DMS53 treated with DMSO at 0.1 percent for 48 hours (cell line): ENCODE data around the gene DLL3.

Experiments
- DNase-seq: peaks from one replicate; lab custom pipeline; 2025; ENCODE audit not compliant: unreplicated experiment; lab: John Stamatoyannopoulos, UW

DLL3 gene

DNA sequence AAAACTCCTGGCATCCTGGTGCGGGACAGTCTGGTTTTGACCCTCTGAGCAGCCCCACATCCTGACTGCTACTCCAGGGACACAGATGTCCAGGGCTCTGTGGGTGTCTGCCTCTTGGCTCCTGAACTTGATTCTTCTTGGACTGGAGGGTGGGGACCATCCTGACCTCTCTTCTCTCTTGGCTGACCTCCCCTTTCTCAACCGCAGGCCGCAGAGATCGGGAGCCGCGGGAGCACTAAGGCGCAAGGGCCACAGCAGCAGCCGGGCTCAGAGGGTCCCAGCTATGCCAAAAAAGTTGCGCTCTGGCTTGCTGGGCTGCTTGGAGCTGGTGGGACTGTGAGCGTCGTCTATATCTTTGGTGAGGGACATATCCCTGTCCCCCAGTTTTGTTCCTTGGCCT is 17.1 kb upstream of the DLL3 start:
- no peak for DNase-seq

GRCh38 chr19:39483141-39483540 is 15.6 kb upstream of the DLL3 start:
- DNase-seq, result no peak

GRCh38 chr19:39489756-39490155 is 9.0 kb upstream of the DLL3 start:
- no peak for DNase-seq

GRCh38 chr19:39492225-39492624 is 6.5 kb upstream of the DLL3 start:
- no peak for DNase-seq

DNA sequence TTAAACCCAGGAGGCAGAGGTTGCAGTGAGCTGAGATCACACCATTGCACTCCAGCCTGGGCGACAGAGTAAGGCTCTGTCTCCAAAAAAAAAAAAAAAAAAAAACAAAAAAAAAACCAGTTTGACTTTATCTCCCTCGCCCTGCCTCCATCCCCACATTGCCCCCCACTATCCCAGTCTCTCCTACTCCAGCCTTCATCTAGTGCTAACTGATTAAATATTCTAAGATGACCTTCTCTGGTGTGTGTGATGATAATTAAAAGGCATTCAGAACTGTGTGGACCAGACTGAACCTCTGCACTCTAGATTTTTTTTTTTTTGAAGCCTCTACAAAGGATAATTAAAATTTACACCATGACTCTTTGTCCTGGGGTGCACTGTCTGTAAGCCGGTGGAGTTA is 6.0 kb upstream of the DLL3 start:
- no peak for DNase-seq

GRCh38 chr19:39494661-39495060 is 4.1 kb upstream of the DLL3 start:
- DNase-seq, result no peak

DNA sequence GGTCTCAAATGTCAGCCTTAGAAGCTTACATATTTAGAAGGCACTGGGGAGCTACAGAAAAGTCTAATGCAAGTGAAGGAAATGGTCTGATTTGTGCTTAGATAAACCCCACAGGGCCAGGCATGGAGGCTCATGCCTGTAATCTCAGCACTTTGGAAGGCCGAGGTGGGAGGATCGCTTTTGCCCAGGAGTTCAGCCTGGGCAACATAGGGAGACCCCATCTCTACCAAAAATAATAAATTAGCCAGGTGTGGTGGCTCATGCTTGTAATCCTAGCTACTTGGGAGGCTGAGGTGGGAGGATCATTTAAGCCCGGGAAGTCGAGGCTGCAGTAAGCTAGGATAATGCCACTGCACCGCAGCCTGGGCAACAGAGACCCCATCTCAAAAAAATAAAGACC is 2.7 kb upstream of the DLL3 start:
- DNase-seq, result no peak

DNA sequence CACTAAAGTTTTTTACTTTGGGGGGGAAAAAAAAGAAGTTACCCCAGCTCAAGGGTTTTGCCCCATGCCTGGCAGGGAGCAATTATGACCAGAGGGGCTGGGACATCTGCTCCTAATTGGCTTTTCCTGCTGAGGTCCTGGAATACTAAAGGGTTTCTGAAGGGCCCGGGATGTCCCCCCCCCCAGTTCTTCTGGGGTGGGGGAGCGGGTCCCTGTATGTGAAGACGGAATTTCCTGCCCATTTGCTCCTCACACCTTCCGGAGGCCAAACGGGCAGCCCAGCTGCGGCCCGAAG is 1.1 kb upstream of the DLL3 start:
- no peak for DNase-seq

GRCh38 chr19:39497996-39498797 is 550 bp upstream of the DLL3 start:
- peak; percentile 94 for DNase-seq

DNA sequence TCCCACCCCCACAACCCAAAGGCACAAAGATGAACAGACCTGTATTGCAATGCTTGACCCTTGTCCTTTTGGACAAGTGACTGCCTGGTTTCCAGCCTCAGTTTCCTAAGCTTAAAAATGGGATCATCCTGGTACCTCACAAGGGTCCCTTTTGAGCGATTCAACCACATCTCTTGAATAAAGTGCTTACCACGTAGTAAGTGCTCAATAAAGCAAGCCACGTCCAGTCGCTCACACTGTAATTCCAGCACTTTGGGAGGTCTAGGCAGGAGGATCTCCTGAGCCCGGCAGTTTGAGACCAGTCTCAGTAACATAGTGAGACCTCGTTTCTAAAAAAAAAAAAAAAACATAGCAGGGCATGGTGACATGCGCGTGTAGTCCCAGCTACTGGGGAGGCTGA is 1.2 kb downstream of the DLL3 start:
- DNase-seq, result no peak

GRCh38 chr19:39500543-39500942 is 1.8 kb downstream of the DLL3 start:
- DNase-seq, result no peak

DNA sequence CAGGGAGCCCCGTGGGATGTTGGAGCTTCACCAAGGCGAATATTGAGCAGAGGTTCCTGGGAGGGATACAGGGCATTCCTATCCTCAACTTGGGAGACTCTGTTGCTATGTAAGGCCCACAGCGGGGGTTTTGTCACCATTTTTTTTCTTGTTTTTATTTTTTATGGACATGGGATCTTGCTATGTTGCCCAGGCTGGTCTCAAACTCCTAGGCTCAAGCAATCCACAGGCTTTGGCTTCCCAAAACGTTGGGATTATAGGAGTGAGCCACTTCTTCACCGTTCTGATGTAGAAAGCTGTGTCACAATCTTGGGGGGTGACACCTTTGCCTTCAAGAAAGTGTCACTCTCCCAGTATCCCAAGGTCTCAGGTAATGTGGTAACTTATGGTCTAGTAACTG is 2.6 kb downstream of the DLL3 start:
- no peak for DNase-seq

DNA sequence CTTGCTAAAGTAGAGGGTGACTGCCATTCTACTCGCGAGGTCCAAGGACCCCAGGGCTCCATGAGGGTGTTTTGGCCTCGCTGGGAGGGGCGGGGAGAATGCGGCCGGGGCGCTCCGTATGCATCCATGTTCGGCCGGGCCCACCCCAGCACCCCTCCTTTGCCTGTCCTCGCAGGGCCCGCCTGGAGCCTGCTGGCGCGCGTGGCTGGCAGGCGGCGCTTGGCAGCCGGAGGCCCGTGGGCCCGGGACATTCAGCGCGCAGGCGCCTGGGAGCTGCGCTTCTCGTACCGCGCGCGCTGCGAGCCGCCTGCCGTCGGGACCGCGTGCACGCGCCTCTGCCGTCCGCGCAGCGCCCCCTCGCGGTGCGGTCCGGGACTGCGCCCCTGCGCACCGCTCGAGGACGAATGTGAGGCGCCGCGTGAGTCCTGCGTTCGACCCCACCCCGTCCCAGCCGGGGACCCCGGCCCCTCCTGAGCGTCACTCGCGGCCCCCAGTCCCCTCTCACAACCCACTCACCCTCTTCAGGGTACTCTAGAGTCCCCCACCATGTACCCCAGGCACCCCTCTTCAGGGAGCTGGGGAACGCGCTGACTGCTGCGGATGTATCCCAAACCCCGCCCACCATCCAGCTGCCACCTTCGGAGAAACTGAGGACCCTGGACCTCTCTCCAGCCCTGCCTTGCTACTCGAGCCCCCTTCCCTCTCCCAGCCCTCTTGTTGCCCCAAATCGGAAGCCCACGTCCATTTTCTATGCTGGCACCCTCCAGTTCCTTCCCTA is 4.1 kb downstream of the DLL3 start:
- no peak for DNase-seq

DNA sequence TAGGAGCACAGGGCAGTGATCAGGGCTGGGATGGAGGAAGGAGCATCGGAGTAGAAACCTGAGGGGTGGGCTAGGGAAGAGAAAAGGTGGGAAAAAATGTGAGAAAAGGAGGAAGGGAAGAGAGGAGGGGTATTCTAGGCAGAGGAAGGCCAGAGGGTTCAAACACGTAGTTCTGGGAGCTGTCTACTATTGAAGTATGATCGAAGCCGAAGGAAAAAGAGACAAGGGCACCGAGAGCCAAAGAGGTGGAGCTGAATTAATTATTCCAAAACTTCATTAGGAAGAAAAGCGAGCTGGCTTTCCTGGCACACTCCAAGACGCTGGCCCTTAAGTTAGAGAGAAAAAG is 7.8 kb downstream of the DLL3 start:
- peak; percentile 67 for DNase-seq

GRCh38 chr19:39506944-39507714 is 8.4 kb downstream of the DLL3 start:
- DNase-seq, result peak; percentile 88

DNA sequence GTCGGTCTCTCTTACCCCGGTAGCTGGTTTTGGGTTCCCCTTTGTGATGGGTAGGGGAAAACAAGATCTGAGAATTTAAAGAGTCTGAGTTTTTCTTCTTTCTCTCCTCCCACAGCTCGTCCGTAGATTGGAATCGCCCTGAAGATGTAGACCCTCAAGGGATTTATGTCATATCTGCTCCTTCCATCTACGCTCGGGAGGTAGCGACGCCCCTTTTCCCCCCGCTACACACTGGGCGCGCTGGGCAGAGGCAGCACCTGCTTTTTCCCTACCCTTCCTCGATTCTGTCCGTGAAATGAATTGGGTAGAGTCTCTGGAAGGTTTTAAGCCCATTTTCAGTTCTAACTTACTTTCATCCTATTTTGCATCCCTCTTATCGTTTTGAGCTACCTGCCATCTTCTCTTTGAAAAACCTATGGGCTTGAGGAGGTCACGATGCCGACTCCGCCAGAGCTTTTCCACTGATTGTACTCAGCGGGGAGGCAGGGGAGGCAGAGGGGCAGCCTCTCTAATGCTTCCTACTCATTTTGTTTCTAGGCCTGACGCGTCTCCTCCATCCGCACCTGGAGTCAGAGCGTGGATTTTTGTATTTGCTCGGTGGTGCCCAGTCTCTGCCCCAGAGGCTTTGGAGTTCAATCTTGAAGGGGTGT is 9.1 kb downstream of the DLL3 start:
- no peak for DNase-seq

DNA sequence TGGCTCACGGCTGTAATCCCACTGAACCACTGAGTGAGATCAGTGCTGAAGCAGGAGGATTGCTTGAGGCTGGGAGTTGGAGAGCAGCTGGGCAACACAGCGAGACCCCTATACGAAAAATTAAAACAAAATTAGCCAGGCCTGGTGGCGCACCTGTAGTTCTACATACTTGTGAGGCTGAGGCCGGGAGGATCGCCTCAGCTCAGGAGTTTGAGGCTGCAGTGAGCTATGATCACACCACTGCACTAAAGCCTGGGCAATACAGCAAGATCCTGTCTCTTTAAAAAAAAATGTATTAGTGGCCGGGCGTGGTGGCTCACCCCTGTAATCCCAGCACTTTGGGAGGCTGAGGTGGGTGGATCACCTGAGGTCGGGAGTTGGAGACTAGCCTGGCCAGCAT is 9.9 kb downstream of the DLL3 start:
- DNase-seq, result no peak

GRCh38 chr19:39509233-39509632 is 10.5 kb downstream of the DLL3 start:
- no peak for DNase-seq

GRCh38 chr19:39512988-39513387 is 14.2 kb downstream of the DLL3 start:
- no peak for DNase-seq

GRCh38 chr19:39514840-39515550 is 16.2 kb downstream of the DLL3 start, which contains the start of gene SELENOV:
Gene SELENOV (plus strand): TSS chr19:39515139. CDS start chr19:39515213, 74 bp downstream.
- DNase-seq, result no peak
